GM12865 (cell line): ENCODE measurements around the gene ATG2A.

ENCODE experiments used
- DNase-seq: peaks from one replicate; pipeline ENCODE4 v3.0.0; 2010; ENCODE audit warnings: low read depth
- H3K4me3 ChIP-seq: 2 replicates; pipeline ENCODE4 v1.5.1; 2011; ENCODE audit warnings: mild to moderate bottlenecking, low read depth, low read length, control low read depth
- TF ChIP-seq, protein P1 (sequence below): IDR thresholded peaks from 2 replicates; pipeline ENCODE4 v1.5.1; 2011; ENCODE audit warnings: low read length, control low read depth, low read depth, inconsistent platforms; ENCODE audit not compliant: insufficient read depth; ENCODE audit errors: missing control alignments

Gene ATG2A

DNA sequence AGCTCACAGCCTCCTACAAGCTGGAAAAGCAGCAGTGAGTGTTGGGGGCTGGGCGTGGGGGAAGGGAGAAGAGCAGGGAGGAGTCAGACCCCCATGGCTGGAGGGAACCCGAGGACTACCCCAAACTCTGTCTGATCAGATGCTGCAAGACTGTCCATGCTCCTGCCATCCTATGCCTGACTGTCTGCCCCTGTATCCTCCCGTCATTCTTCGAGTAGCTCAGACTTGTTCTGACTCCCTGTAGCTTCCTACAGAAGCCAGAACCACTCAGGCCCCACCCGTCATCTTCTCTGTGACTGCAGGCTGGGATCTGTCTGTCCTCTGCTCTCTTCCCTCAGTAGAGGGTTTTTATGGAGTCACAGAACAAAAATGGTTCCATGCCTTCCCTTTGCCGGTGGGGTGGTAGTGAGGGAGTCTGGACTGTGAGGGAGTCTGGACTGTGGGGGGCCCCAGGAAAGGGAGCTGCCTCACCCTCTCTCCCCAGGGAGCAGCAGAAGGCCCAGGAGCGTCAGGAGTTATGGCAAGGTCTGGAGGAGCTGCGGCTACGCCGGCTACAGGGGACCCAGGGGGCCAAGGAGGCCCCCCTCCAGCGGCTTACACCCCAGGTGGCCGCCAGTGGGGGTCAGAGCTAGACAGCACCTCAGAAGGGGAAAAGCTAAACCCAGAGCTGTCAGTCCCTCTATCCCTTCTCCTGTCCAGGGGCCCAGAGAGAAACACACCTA, 16.4 kb upstream of the ATG2A start:
- no peak overlapping the region for H3K4me3 ChIP-seq
- no peak for DNase-seq
- TF ChIP-seq, protein P1, sequence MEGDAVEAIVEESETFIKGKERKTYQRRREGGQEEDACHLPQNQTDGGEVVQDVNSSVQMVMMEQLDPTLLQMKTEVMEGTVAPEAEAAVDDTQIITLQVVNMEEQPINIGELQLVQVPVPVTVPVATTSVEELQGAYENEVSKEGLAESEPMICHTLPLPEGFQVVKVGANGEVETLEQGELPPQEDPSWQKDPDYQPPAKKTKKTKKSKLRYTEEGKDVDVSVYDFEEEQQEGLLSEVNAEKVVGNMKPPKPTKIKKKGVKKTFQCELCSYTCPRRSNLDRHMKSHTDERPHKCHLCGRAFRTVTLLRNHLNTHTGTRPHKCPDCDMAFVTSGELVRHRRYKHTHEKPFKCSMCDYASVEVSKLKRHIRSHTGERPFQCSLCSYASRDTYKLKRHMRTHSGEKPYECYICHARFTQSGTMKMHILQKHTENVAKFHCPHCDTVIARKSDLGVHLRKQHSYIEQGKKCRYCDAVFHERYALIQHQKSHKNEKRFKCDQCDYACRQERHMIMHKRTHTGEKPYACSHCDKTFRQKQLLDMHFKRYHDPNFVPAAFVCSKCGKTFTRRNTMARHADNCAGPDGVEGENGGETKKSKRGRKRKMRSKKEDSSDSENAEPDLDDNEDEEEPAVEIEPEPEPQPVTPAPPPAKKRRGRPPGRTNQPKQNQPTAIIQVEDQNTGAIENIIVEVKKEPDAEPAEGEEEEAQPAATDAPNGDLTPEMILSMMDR: no peak

DNA sequence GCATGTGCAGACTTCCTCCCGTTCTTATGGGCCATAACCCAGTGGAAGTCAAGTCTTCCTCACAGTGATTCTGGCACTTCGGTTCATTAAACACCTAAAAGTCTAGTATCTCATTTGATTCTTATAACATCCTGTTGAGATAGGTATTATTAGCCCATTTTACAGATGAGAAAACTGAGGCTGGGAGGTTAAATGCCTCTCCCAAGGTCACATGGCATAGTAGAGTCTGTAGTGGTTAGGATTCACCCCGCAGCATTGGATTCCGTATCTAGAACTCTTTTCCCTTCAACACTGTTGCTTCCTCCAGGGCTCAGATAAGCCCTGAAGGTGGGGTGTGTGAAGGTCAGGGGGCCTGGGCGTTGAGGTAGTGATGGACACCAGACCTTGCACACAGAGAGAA, 15.3 kb upstream of the ATG2A start:
- no peak for DNase-seq
- TF ChIP-seq, protein P1: no peak
- no peak overlapping the region for H3K4me3 ChIP-seq

DNA sequence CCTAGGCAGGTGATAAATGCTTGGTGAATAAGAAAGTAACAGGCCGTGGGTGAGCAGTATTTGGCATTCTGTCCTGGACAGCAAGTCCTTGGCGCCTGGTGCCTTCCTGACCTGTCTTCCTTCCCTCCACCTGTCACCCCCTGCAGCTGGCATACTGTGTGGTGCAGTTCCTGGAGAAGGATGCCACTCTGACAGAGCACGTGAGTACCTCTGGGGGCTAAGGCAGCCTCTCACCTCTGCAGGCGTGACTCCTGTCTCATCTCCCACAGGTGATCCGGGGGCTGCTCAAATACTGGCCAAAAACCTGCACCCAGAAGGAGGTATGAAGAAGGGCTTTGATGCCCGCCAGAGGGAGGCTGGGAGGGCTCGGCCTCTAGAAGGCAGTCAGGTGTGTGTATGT, 14.3 kb upstream of the ATG2A start:
- TF ChIP-seq, protein P1: no peak
- DNase-seq: no peak
- no peak overlapping the region for H3K4me3 ChIP-seq

DNA sequence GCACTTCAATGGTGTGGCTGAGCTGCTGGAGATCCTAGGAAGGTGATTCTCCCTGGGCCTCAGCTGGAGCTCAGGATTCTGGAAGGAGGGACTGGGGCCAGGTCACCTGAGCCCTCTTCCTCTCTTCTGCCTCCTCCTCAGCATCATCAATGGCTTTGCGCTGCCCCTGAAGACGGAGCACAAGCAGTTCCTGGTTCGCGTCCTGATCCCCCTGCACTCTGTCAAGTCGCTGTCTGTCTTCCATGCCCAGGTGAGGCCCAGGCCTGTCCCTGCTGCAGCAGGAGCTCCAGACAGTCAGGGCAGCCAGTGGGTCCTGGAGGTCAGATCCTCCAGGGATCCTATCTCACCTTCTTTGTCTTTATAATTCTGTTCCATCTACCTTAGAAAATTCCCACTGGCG, 13.3 kb upstream of the ATG2A start:
- TF ChIP-seq, protein P1: no peak

DNA sequence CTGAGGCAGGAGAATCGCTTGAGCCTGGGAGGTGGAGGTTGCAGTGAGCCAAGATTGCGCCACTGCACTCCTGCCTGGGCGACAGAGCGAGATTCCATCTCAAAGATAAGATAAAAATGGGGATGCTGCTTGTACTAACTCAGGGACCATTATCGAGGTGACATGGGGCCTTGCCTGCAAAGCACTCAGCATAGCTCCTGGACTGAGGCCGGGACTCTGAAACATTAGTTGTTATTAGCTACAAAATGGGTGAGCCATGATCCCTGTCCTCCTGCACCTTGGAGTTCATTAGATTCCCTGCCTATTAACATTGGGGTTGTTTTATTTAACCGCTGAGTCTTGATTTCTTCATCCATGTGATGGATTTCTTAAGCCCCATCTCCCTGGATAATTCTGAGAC, 12.6 kb upstream of the ATG2A start:
- TF ChIP-seq, protein P1: no peak
- H3K4me3 ChIP-seq: no peak overlapping the region
- no peak for DNase-seq

More for the DNA sequence above, 13.3 kb upstream of the ATG2A start:
- H3K4me3 ChIP-seq: no peak overlapping the region
- no peak for DNase-seq

DNA sequence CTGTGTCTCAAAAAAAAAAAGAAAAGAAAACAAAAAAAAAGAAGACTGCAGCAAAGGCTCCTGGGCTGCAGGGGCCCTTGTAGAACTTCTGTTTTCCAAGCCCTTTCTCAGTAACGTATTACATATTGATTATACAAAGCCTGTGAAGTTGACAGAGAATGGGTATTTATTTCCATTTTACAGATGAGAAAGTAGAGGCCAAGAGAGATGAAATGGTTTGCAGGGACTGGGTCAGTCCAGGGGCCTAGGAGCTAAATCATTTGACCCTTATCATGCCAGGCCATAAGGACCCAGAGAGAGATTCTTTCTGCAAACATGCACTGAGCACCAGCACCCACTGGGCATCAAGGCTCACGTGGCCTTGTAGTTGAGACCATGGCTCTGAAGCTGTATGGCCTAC, 11.9 kb upstream of the ATG2A start:
- DNase-seq: no peak
- TF ChIP-seq, protein P1: no peak
- H3K4me3 ChIP-seq: no peak overlapping the region

DNA sequence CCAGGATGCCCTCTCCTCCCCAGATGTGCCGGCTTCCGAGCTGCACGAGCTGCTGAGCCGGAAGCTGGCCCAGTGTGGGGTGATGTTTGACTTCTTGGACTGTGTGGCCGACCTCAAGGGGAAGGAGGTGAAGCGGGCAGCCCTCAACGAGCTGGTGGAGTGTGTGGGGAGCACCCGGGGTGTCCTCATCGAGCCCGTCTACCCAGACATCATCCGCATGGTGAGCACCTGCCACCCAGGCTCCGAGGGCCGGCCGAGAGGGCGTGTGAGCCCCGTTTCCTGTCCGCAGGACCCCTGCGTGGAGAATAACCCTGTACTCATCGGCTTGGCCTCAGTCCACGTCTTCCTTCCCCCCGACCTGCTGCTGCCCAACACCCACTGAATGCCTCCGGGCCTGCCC, 9.7 kb upstream of the ATG2A start:
- DNase-seq: no peak
- TF ChIP-seq, protein P1: no peak
- H3K4me3 ChIP-seq: no peak overlapping the region
